T-helper 2 cell treated with Interferon-gamma antibody and Interleukin-4, amounts not matched to agents 5 μg/mL and 100 μg/mL, for 36 hours (primary cell): ENCODE measurements around the gene ANO1.

Experiments used
- DNase-seq: peaks from one replicate; pipeline ENCODE4 v3.0.0; 2021; ENCODE audit warnings: low spot score
- H3K27ac Mint-ChIP-seq: one replicate; pipeline ENCODE4 v1.8.0; 2021; ENCODE audit warnings: mild to moderate bottlenecking, mixed read lengths
- H3K27me3 Mint-ChIP-seq: one replicate; pipeline ENCODE4 v1.8.0; 2021; ENCODE audit warnings: low read depth, mixed read lengths
- H3K36me3 Mint-ChIP-seq: one replicate; pipeline ENCODE4 v1.8.0; 2021; ENCODE audit warnings: low read depth, mixed read lengths
- H3K4me1 Mint-ChIP-seq: one replicate; pipeline ENCODE4 v1.8.0; 2021; ENCODE audit warnings: low read depth, mixed read lengths
- H3K4me3 Mint-ChIP-seq: one replicate; pipeline ENCODE4 v1.8.0; 2022; ENCODE audit warnings: mild to moderate bottlenecking, moderate library complexity, mixed read lengths
- H3K9me3 Mint-ChIP-seq: one replicate; pipeline ENCODE4 v1.8.0; 2021; ENCODE audit warnings: mixed read lengths

Gene ANO1

GRCh38 chr11:70115778-70116177 is 37.7 kb downstream of the ANO1 start:
- H3K4me1 Mint-ChIP-seq, result peaks cover 3% of the 10 kb centered on the region
- DNase-seq, result no peak
- no peak overlapping the region for H3K4me3 Mint-ChIP-seq
- H3K36me3 Mint-ChIP-seq, result no peaks in the 10 kb centered on the region
- no peaks in the 10 kb centered on the region for H3K9me3 Mint-ChIP-seq
- no peak overlapping the region for H3K27ac Mint-ChIP-seq
- H3K27me3 Mint-ChIP-seq, result no peaks in the 10 kb centered on the region

- H3K9me3 Mint-ChIP-seq, result no peaks in the 10 kb centered on the region
- no peaks in the 10 kb centered on the region for H3K36me3 Mint-ChIP-seq
- no peak for DNase-seq
- no peak overlapping the region for H3K4me3 Mint-ChIP-seq
- H3K27ac Mint-ChIP-seq, result no peak overlapping the region
- peaks cover 2% of the 10 kb centered on the region for H3K4me1 Mint-ChIP-seq
- H3K27me3 Mint-ChIP-seq, result no peaks in the 10 kb centered on the region
Measured at GRCh38 chr11:70116386-70117065, 38.4 kb downstream of the ANO1 start.

- no peak for DNase-seq
- Mint-ChIP-seq H3K9me3 (no peaks in the 10 kb centered on the region), H3K4me3 (no peak overlapping the region), H3K4me1 (no peaks in the 10 kb centered on the region), H3K36me3 (no peaks in the 10 kb centered on the region), H3K27me3 (no peaks in the 10 kb centered on the region), H3K27ac (no peak overlapping the region)
Measured at GRCh38 chr11:70117567-70118145, 39.5 kb downstream of the ANO1 start.

GRCh38 chr11:70118642-70119041 is 40.5 kb downstream of the ANO1 start:
- no peaks in the 10 kb centered on the region for H3K36me3 Mint-ChIP-seq
- H3K4me3 Mint-ChIP-seq, result no peak overlapping the region
- no peaks in the 10 kb centered on the region for H3K9me3 Mint-ChIP-seq
- DNase-seq, result no peak
- H3K27me3 Mint-ChIP-seq, result no peaks in the 10 kb centered on the region
- H3K27ac Mint-ChIP-seq, result no peak overlapping the region
- H3K4me1 Mint-ChIP-seq, result no peaks in the 10 kb centered on the region

- Mint-ChIP-seq H3K4me1 (no peaks in the 10 kb centered on the region), H3K27me3 (no peaks in the 10 kb centered on the region), H3K27ac (no peak overlapping the region), H3K9me3 (no peaks in the 10 kb centered on the region), H3K36me3 (no peaks in the 10 kb centered on the region), H3K4me3 (no peak overlapping the region)
- DNase-seq, result no peak
Measured at GRCh38 chr11:70119502-70119901, 41.4 kb downstream of the ANO1 start.

GRCh38 chr11:70120674-70121073 is 42.6 kb downstream of the ANO1 start:
- H3K36me3 Mint-ChIP-seq, result no peaks in the 10 kb centered on the region
- H3K27ac Mint-ChIP-seq, result no peak overlapping the region
- no peak overlapping the region for H3K4me3 Mint-ChIP-seq
- H3K27me3 Mint-ChIP-seq, result no peaks in the 10 kb centered on the region
- H3K9me3 Mint-ChIP-seq, result no peaks in the 10 kb centered on the region
- no peak for DNase-seq
- no peaks in the 10 kb centered on the region for H3K4me1 Mint-ChIP-seq

- H3K4me1 Mint-ChIP-seq, result no peaks in the 10 kb centered on the region
- H3K36me3 Mint-ChIP-seq, result no peaks in the 10 kb centered on the region
- no peak for DNase-seq
- H3K27me3 Mint-ChIP-seq, result no peaks in the 10 kb centered on the region
- H3K4me3 Mint-ChIP-seq, result no peak overlapping the region
- H3K27ac Mint-ChIP-seq, result no peak overlapping the region
- H3K9me3 Mint-ChIP-seq, result no peaks in the 10 kb centered on the region
Measured at GRCh38 chr11:70122490-70123198, 44.5 kb downstream of the ANO1 start.

- Mint-ChIP-seq H3K4me1 (no peaks in the 10 kb centered on the region), H3K27me3 (no peaks in the 10 kb centered on the region), H3K9me3 (no peaks in the 10 kb centered on the region), H3K4me3 (no peak overlapping the region), H3K27ac (no peak overlapping the region), H3K36me3 (no peaks in the 10 kb centered on the region)
- DNase-seq, result no peak
Measured at GRCh38 chr11:70123711-70124110, 45.6 kb downstream of the ANO1 start.

GRCh38 chr11:70124321-70125000 is 46.3 kb downstream of the ANO1 start:
- H3K4me1 Mint-ChIP-seq, result no peaks in the 10 kb centered on the region
- no peaks in the 10 kb centered on the region for H3K9me3 Mint-ChIP-seq
- H3K27ac Mint-ChIP-seq, result no peak overlapping the region

GRCh38 chr11:70126494-70126893 is 48.4 kb downstream of the ANO1 start:
- no peaks in the 10 kb centered on the region for H3K36me3 Mint-ChIP-seq
- no peak overlapping the region for H3K4me3 Mint-ChIP-seq
- H3K4me1 Mint-ChIP-seq, result no peaks in the 10 kb centered on the region
- H3K27me3 Mint-ChIP-seq, result no peaks in the 10 kb centered on the region
- no peak for DNase-seq
- no peaks in the 10 kb centered on the region for H3K9me3 Mint-ChIP-seq
- H3K27ac Mint-ChIP-seq, result no peak overlapping the region

More at GRCh38 chr11:70124321-70125000, 46.3 kb downstream of the ANO1 start:
- Mint-ChIP-seq H3K36me3 (no peaks in the 10 kb centered on the region), H3K4me3 (no peak overlapping the region), H3K27me3 (no peaks in the 10 kb centered on the region)
- no peak for DNase-seq

GRCh38 chr11:70127653-70128434 is 49.7 kb downstream of the ANO1 start:
- Mint-ChIP-seq H3K27ac (no peak overlapping the region), H3K4me1 (no peaks in the 10 kb centered on the region), H3K4me3 (no peak overlapping the region), H3K27me3 (no peaks in the 10 kb centered on the region), H3K36me3 (no peaks in the 10 kb centered on the region), H3K9me3 (no peaks in the 10 kb centered on the region)
- no peak for DNase-seq

GRCh38 chr11:70128435-70128906 is 50.4 kb downstream of the ANO1 start:
- Mint-ChIP-seq H3K36me3 (no peaks in the 10 kb centered on the region), H3K27ac (no peak overlapping the region), H3K9me3 (no peaks in the 10 kb centered on the region), H3K4me3 (no peak overlapping the region), H3K4me1 (no peaks in the 10 kb centered on the region), H3K27me3 (no peaks in the 10 kb centered on the region)
- DNase-seq, result no peak

- H3K27me3 Mint-ChIP-seq, result no peaks in the 10 kb centered on the region
- no peak overlapping the region for H3K27ac Mint-ChIP-seq
- no peak for DNase-seq
- no peak overlapping the region for H3K4me3 Mint-ChIP-seq
- H3K4me1 Mint-ChIP-seq, result no peaks in the 10 kb centered on the region
- no peaks in the 10 kb centered on the region for H3K9me3 Mint-ChIP-seq
- H3K36me3 Mint-ChIP-seq, result no peaks in the 10 kb centered on the region
Measured at GRCh38 chr11:70129051-70129592, 51.0 kb downstream of the ANO1 start.
